D721Med (cell line): ENCODE data around the gene CSNK1D.

Experiments
- DNase-seq: peaks from one replicate; pipeline ENCODE4 v3.0.0; 2011; ENCODE audit warnings: low spot score; ENCODE audit not compliant: insufficient read length
- FAIRE-seq: peaks from 2 replicates; lab custom pipeline; 2011; peaks lifted over from hg19 to GRCh38; lab: Jason Lieb, UNC
- TF ChIP-seq, protein P1 (sequence below): IDR thresholded peaks from 2 replicates; pipeline ENCODE4 v1.5.1; 2012; ENCODE audit warnings: mild to moderate bottlenecking, control low read depth; ENCODE audit not compliant: insufficient read depth; ENCODE audit errors: missing control alignments

Gene CSNK1D

DNA sequence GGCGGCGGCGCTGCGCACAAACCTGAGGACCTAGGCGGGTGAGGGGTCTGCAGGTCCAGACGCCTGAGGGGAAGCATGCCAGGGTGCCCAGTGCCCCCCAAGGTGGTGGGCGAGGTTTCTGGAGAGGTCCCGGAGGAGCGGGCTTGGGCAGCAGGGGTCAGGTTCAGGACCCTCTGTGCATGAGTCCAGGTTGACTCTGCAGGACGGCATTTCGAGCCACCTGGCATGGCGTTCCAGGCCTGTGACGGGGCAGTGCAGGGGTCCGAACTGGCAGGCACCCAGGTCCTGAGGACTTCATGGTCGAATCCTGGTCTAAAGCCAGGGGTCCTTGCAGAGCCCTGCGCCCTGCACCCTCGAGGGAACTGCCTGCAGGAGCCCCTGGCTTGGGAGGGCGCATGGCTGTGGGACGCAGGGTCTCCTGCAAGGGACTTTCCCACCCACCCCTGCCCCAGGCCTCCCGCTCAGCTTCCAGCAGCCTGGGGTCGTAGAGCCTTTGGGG, 41.1 kb downstream of the CSNK1D start:
- TF ChIP-seq, protein P1, sequence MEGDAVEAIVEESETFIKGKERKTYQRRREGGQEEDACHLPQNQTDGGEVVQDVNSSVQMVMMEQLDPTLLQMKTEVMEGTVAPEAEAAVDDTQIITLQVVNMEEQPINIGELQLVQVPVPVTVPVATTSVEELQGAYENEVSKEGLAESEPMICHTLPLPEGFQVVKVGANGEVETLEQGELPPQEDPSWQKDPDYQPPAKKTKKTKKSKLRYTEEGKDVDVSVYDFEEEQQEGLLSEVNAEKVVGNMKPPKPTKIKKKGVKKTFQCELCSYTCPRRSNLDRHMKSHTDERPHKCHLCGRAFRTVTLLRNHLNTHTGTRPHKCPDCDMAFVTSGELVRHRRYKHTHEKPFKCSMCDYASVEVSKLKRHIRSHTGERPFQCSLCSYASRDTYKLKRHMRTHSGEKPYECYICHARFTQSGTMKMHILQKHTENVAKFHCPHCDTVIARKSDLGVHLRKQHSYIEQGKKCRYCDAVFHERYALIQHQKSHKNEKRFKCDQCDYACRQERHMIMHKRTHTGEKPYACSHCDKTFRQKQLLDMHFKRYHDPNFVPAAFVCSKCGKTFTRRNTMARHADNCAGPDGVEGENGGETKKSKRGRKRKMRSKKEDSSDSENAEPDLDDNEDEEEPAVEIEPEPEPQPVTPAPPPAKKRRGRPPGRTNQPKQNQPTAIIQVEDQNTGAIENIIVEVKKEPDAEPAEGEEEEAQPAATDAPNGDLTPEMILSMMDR = no peak
- DNase-seq = no peak
- no peak for FAIRE-seq

DNA sequence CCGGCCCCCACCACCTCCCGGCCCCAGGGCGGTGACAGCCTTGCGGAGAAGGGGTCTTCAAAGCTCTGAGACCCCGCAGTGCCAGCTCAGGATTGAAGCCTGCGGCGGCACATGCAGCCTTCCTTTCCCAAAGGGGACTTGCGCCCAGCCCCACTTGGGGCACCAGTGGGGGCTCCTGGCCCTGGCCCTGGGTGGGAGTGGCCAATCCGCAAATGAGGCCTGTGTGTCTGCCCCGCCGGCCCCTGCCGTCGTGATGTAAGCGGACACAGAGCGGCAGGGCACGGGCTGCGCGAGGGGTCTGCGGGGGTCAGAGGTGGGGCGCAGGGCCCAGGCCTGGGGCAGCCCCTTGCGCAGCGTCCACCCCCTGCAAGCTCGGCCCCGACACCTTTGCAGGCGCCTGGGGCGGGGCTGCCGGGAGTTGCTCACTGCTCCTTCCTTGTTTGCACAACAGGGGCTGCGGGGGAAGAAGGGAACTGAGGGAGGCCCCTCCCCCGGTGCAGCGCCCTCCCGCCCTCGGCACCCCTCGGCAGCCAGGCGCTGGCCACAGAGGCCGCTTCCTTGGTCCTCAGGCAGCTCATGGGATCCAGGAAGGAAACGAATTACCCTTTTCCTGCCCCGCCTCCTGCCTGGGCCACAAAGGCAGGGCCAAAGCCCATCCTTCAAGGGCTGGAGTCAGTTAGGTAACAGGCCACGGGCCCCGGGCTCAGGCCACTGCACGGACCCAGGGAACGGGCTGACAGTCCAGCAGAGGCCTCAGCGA, 41.8 kb downstream of the CSNK1D start:
- TF ChIP-seq, protein P1 = no peak
- DNase-seq (no peak), FAIRE-seq (no peak)

DNA sequence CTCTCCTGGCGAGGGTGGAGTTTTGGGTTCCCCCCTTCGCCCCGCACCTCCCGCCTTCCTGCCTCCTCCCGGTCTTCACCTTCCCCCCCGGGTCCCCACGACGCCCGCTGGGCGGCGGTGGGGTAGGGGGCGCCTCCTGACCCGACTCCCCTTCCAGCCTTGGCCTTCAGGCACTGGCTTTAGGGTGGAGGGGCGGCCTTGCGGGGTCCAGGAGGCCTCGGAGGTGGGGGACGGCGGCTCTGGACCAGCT, 42.3 kb downstream of the CSNK1D start:
- TF ChIP-seq, protein P1 = no peak
- no peak for FAIRE-seq

DNA sequence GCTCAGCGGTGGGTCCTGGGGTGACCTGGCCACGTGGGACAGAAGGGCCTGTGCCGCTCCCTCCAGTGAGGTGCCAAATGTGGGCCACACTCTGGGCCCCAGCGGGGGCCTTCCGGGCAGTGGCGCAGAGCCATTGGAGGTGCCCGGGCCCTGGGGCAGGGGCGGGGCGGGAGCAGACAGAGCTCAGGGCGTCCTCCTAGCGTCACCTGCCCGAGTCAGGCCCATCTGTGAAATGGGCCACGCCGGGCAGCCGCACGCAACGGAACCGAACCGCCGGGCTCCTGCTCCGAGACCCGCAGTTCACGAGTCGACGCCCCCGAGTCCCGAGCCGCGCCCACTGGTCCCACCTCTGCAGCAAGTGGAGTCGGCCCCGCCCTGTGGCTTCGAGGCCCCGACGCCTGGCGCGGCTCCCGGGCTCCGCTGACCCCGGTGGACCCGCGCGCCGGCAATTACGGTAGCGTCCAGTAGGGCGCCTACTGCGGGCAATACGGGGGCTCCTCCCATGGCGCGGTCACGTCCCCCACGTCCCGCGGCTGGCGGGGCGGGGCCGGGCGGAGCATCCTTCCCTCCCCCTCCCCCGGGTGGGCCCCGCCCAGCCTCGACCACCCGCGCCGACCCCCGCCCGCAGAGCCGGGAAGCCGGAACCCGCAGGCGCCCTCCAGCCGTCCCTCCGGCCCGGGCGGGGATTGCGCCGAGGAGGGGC, 42.7 kb downstream of the CSNK1D start:
- no peak for DNase-seq

More for the DNA sequence above, 42.3 kb downstream of the CSNK1D start:
- no peak for DNase-seq

DNA sequence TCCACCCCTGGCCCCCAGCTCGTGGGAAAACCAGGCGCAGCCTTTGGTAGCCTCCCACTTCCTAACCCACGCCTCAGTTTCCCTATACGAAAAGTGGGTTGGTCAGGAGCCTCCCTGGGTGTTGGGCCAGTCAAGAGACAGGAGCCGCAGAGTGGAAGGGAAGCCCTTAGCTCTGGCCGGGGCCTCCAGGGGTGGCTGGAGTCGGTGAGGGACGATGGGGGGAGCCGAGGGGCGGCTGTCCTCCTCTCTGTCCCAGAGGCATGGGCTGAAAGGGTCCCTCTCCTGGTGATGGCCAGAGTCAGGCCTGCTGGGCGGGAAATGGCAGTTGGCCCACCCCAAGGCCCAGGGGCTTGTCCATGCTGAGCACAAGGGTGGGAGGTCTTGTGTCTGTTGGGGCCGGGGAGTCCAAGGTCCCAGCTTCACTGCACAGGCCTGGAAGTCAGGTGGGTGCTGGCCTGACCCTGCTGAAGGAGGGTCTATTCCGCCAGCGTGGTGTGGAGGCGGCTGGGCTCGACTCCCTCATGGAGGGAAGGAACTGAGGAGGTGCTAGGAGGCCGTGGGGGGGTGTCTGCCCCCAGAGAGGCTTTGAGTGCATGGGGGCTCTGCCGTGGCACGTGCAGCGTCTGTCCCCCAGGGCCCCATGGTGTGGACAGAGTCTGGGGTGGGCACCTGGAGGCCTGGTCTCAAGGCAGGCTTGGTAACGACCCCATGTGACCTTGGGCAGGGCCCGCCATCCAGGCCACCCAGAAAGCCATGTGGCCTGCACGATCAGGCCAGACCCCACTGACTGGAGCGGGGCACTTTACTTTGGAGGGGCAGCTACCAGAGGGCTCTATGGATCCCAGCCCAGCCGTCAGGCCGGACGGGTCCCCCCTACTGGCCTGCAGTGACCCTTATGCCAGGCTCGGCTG, 43.5 kb downstream of the CSNK1D start:
- DNase-seq (no peak), FAIRE-seq (no peak)
- TF ChIP-seq, protein P1 = no peak

More for the DNA sequence above, 42.7 kb downstream of the CSNK1D start:
- no peak for FAIRE-seq
- TF ChIP-seq, protein P1 = no peak

DNA sequence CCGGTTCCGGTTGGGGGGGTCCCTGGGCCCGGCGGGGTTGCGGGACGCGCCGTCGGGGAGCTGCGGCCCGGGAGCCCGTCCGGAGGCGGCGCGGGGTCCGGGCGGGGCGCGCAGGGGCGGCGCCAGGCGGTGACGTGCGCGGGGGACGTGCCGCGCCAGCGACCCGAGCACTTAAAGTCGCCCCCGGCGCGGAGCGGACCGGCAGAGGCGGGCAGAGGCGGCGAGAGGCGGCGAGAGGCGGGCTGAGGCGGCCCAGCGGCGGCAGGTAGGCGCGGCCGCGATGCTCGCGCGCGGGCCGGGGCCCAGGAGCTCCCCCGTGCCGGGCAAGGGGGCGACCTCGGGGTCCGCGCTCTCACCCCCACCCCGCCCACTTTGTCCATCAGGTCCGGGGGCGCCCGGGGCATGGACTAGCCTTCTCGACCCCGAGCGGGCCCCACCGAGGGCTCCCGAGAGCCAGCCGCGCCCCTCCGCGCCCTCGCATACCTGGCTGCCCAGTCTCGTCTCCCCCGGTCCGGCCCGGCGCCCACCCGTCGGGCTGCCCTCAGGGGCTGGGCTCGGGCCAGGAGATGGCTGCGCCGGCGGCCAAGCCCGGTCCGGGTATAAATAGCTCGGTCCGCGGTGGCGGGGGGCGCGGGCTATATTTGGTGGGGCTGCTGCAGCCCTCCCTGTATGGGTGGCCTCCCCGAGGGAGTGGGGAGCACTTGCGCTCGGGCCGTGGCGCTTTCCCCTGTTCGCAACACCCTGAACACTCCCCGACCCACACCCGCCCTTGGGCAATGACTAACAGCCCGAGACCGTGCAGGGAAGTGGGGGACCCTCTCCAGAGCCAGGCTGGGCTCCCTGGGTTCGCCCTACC, 44.4 kb downstream of the CSNK1D start, which contains the start of gene SLC16A3:
Gene SLC16A3, plus strand, starts transcription at position 201 of the 856 bp plus-strand sequence. CDS start 6,967 bp downstream, outside the sequence.
- TF ChIP-seq, protein P1 = no peak
- FAIRE-seq = no peak
- DNase-seq = peak; percentile 88
